ENCODE results near the gene MACF1.

- TF ChIP-seq EP300 (IDR thresholded peaks at IDR 0.05) (no peak), CTCF (IDR thresholded peaks at IDR 0.05) (peak in 1 of 3 experiments; percentile 19), POLR2AphosphoS5 (IDR thresholded peaks at IDR 0.05) (no peak)
Measured at GRCh38 chr1:39507230-39507928, 302.9 kb downstream of the MACF1 start.

All from esophagus muscularis mucosa (tissue), 4 donors.